Measurements from ENCODE around the gene PCK2.

DNA sequence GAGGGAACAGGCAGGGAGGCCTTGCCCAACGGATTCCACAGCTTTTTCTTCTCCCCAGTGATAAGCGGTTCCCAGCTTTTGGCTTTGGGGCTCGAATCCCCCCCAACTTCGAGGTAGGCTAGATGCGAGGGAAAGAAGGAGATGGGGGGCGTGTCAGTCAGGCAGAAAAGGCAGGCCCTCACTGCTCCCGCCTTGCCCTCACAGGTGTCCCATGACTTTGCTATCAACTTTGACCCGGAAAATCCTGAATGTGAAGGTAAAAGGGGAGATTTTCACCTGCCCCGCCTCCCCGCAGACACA is 17.9 kb upstream of the PCK2 start:
- TF ChIP-seq, protein P1, sequence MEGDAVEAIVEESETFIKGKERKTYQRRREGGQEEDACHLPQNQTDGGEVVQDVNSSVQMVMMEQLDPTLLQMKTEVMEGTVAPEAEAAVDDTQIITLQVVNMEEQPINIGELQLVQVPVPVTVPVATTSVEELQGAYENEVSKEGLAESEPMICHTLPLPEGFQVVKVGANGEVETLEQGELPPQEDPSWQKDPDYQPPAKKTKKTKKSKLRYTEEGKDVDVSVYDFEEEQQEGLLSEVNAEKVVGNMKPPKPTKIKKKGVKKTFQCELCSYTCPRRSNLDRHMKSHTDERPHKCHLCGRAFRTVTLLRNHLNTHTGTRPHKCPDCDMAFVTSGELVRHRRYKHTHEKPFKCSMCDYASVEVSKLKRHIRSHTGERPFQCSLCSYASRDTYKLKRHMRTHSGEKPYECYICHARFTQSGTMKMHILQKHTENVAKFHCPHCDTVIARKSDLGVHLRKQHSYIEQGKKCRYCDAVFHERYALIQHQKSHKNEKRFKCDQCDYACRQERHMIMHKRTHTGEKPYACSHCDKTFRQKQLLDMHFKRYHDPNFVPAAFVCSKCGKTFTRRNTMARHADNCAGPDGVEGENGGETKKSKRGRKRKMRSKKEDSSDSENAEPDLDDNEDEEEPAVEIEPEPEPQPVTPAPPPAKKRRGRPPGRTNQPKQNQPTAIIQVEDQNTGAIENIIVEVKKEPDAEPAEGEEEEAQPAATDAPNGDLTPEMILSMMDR (IDR thresholded peaks at IDR 0.05; ENCODE audit: low read length), result no peak
- no peak for TF ChIP-seq EZH2phosphoT487 (IDR thresholded peaks at IDR 0.05; ENCODE audit: low read length)
